Lower leg skin (tissue), 4 donors: Measurements from ENCODE around the gene ABLIM1. TPM values are rescaled to one million over a fixed set of nuclear protein-coding genes. Genes with fewer than 3 reads are reported as not detected.
A peak's percentile ranks its signal among the peaks of the same experiment; 100 is the strongest.

ENCODE experiments used
- DNase-seq, 2 donors: peaks; one replicate each; pipeline ENCODE4 v3.0.0-alpha.2; 2019; ENCODE audit warnings: low spot score in 2 of 2
- H3K4me3 ChIP-seq: fragments of 200-600 bp; sonication (generic); 2 replicates; pipeline ENCODE4 v1.5.1; 2017; ENCODE audit warnings: mild to moderate bottlenecking, low read depth; ENCODE audit not compliant: poor library complexity, severe bottlenecking
- CTCF ChIP-seq, 3 donors: fragments of 450-650 bp; IDR thresholded peaks; one replicate each; pipeline ENCODE4 v1.5.1; 2016; ENCODE audit warnings: antibody characterized with exemption in 3 of 3, mild to moderate bottlenecking in 3 of 3, moderate library complexity in 2 of 3
- POLR2A ChIP-seq, 2 donors: fragments of 450-650 bp; IDR thresholded peaks; one replicate each; pipeline ENCODE4 v1.6.1; 2016 to 2017; ENCODE audit warnings: antibody characterized with exemption in 2 of 2, mild to moderate bottlenecking in 1 of 2, moderate library complexity in 1 of 2
- WGBS, 2 donors: methylation state at CpG; one replicate each; pipeline ENCODE4 v1.1.5; 2018; 5-methylcytosine and 5-hydroxymethylcytosine counted together
- intact Hi-C: fragments of 100-400 bp; cut with DNase I; formaldehyde crosslinking; loops from one replicate; pipeline ENCODE4 v1.15.0; 2023; ENCODE audit warnings: low total_unique reads
- total RNA-seq, 4 donors: library from RNA; depleted of rRNA; stranded (reverse); fragments of >200 nt; gene quantifications; one replicate each; pipeline ENCODE4 v1.1.0, GENCODE V29; 2016

ABLIM1 gene
- total RNA-seq, 4 donors from 2014 or later = 171 to 258 (median 209) TPM

DNA sequence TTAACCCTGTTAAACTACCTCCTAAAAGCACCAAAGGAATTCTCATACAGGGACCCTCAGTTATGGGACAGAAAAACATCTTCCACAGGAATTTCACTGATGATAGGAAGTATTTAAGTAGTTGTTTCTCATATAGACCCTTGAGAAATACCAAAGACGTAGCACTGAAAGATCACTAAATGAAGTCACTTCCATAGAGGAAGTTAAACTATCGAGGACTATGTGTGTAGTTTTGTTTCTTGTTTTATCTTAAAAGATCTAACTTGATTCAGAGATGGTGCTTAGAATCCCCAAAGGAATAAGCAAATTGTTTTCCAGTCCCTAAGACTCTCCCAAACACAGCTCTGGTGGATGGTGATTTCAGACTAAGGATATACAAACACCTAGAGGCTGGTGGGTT, 159.0 kb downstream of the ABLIM1 start:
- intact Hi-C loops = loop anchor here (5.0 kb wide), 1 partner anchor 1548 kb away; no protein-coding TSS in a partner anchor
- TF ChIP-seq POLR2A (IDR thresholded peaks at IDR 0.05) (no peak), CTCF (IDR thresholded peaks at IDR 0.05) (no peak)
- WGBS, 2 donors = 61 to 67% methylated on average over 2 of the region's 2 CpGs

GRCh38 chr10:114498413-114499111, 159.5 kb downstream of the ABLIM1 start:
- intact Hi-C loops = loop anchor here (5.0 kb wide), 1 partner anchor 1549 kb away; no protein-coding TSS in a partner anchor
- H3K4me3 ChIP-seq = no peak overlapping the region
- peak in 1 of 2 donors; percentile 2 for DNase-seq
- WGBS, 2 donors = 86 to 88% methylated on average over 2 of the region's 2 CpGs
- TF ChIP-seq CTCF (IDR thresholded peaks at IDR 0.05) = no peak
- no peak for TF ChIP-seq POLR2A (IDR thresholded peaks at IDR 0.05)

More for the DNA sequence above, 159.0 kb downstream of the ABLIM1 start:
- H3K4me3 ChIP-seq = no peak overlapping the region
- DNase-seq = no peak

- no peak for DNase-seq
- intact Hi-C loops = loop anchor here (5.0 kb wide), 1 partner anchor 1552 kb away; no protein-coding TSS in a partner anchor
- TF ChIP-seq CTCF (IDR thresholded peaks at IDR 0.05) (no peak), POLR2A (IDR thresholded peaks at IDR 0.05) (no peak)
- no peak overlapping the region for H3K4me3 ChIP-seq
- WGBS, 2 donors = 96 to 100% methylated on average over 3 of the region's 3 CpGs
Measured at GRCh38 chr10:114495303-114495702, 162.8 kb downstream of the ABLIM1 start.

- intact Hi-C loops = no loop called here
- no peak overlapping the region for H3K4me3 ChIP-seq
- 33 to 44% methylated on average over 4 of the region's 4 CpGs for WGBS, 2 donors
- no peak for DNase-seq
- TF ChIP-seq CTCF (IDR thresholded peaks at IDR 0.05) (no peak), POLR2A (IDR thresholded peaks at IDR 0.05) (no peak)
Measured at GRCh38 chr10:114492351-114493037, 165.6 kb downstream of the ABLIM1 start.

- no peak for TF ChIP-seq POLR2A (IDR thresholded peaks at IDR 0.05)
- intact Hi-C loops = no loop called here
- no peak for DNase-seq
- H3K4me3 ChIP-seq = no peak overlapping the region
- WGBS, 2 donors = 21 to 23% methylated on average over 4 of the region's 4 CpGs
Measured at GRCh38 chr10:114491933-114492332, 166.1 kb downstream of the ABLIM1 start.

DNA sequence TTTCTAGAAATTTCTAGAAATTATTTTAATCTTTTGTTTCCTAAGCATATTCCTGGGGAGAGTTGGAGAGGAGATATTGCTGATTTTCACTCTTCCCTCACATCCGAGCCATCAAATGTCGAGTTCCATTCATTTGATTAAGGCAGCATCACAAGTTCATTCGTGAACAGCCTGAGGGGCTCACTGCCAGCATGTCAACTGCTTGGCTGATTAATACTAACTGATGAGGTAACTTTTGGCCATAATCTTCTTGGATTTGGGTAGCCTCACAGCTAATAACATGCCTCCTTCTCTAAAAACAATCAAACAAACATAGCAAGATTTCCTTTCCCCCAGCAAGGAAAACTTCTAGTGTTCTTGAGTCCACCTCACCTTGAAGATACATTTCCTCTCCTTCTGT, 166.7 kb downstream of the ABLIM1 start:
- DNase-seq = peak; percentile 74 to 91
- no peak overlapping the region for H3K4me3 ChIP-seq
- TF ChIP-seq CTCF (IDR thresholded peaks at IDR 0.05) = no peak
- TF ChIP-seq POLR2A (IDR thresholded peaks at IDR 0.05) = no peak

More for the DNA sequence above, 166.7 kb downstream of the ABLIM1 start:
- intact Hi-C loops = no loop called here
- 30 to 38% methylated on average over 3 of the region's 3 CpGs for WGBS, 2 donors
